GM21737 (cell line): ENCODE results near the gene KDR.

Experiments
- ATAC-seq: cut with Tn5 transposase; IDR thresholded peaks from one replicate; pipeline ENCODE4 v1.9.1; 2021; ENCODE audit warnings: mild to moderate bottlenecking, moderate library complexity; ENCODE audit not compliant: unreplicated experiment

KDR gene

DNA sequence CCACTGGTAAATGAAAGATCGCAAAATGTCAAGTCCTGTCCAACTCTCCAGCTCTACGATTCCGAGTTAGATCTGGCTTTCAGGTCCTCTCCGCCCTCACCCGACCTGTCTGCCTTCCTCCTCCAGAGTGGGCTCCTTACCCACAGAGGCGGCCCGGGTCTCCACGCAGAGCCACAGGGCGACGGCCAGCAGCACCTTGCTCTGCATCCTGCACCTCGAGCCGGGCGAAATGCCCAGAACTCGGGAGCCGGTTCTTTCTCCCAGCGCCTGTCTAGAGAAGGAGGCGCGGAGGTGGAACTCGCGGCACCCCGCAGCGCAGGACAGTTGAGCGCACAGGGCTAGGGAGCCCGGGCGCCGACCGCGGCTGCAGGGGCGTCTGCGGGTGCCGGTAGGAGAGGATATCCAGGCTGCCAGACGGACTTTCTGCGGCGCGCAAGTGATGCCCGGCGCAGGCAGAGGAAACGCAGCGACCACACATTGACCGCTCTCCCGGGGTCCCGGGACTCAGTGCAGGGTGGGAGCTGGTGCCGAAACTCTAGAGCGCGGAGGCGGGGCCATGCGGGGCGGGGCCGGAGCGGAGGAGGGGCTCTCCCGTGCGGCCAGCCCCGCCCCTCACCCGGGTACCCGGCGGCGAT lies at the start of gene KDR:
KDR (minus strand) TSS at position 509 of the 635 bp plus-strand sequence; CDS start at position 207, 302 bp downstream.
- ATAC-seq, result no peak

- ATAC-seq, result no peak
Observed at GRCh38 chr4:55173580-55173979, 48.2 kb upstream of the KDR start.

GRCh38 chr4:55172694-55173287 lies 47.4 kb upstream of the KDR start:
- no peak for ATAC-seq

- ATAC-seq, result no peak
Observed at GRCh38 chr4:55170462-55170861, 45.1 kb upstream of the KDR start.

DNA sequence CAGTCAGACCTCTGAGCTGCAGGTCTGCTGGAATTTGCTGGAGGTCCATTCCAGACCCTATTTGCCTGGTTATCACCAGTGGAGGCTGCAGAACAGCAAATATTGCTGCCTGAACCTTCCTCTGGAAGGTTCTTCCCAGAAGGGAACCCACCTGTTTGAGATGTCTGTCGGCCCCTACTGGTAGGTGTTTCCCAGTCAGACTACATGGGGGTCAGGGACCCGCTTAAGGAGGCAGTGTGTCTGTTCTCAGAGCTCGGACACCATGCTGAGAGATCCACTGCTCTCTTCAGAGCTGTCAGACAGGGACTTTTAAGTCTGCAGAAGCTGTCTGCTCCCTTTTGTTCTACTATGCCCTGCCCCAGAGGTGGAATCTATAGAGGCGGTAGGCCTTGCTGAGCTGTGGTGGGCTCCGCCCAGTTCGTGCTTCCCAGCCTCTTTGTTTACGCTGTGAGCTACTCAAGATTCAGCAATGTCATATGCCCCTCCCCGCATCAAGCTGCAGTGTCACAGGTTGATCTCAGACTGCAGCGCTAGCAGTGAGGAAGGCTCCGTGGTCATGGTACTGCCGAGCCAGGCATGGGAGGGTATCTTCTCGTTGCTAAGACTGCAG lies 44.1 kb upstream of the KDR start:
- no peak for ATAC-seq

- ATAC-seq, result no peak
Observed at GRCh38 chr4:55162396-55162795, 37.0 kb upstream of the KDR start.

GRCh38 chr4:55161739-55162138 lies 36.3 kb upstream of the KDR start:
- ATAC-seq, result no peak

DNA sequence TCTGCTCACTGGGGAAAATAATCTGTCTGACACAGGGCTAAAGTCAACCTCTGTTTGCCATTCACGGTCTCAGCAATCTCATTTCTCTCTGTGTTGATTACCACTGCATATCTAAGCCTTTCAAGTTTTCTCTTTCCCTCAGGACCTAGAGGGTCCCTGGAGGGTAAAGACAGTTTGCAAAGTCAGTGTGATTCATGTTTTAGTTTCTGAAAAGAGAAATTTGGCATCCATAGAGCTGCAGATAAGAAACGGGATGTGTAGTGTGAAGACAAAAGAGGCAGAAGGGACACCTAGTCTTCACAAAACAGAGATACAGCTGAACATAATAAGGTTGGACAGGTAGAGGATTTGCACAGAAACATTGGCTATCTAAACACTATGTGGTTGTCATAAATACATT lies 34.5 kb upstream of the KDR start:
- no peak for ATAC-seq

DNA sequence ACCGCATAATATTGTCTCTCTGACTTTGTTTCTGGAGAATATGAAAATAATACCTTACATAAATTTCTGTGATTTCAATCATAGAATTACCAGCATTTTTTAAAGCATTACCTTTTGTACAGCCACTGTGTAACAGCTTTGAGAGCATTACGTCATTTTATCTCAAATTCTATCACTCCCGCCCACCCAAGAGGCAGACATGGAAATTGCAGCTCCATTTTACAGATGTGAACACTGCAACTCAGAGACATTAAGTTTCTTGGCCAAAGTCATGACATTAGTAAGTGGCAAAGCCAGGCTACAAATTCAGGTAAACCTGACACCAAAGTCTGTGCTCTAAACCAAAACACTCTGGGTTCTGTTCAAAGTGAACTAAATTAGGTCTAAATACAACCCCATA lies 33.6 kb upstream of the KDR start:
- ATAC-seq, result no peak

DNA sequence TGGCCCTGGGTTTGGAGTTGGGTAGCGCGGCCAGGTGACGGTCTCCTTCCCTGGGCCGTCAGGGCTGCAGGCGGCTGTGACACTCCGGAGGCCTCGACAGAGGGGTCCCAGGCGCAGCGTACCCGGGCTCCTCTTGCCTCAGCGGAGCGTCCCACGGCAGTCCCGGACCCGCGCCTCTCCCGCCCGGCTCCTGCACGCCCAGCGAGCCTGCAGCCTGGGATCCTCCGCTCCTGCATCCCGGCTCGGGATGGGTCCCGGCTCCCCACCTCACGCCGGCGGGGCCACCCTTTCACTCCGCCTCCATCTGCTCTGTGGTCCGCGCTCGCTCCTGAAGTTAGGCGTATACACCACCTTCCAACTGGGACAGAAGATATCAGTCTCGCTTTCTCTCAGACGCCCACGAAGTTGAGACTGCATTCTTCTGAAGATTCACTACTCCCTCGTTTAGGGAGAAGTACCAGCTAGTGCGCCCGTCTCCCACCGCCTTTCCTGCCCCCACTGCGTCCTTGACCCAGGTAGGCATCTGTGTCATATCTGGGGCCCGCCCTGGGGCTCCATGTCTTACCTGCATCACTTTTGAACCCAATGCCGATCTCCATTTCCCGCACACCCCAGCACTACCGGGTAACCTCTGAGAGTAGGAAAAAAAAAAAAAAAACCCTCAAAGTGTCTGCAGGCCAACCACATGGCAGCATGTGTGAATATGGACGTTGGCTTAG lies 32.3 kb upstream of the KDR start:
- no peak for ATAC-seq

- no peak for ATAC-seq
Observed at GRCh38 chr4:55154933-55155332, 29.5 kb upstream of the KDR start.

- no peak for ATAC-seq
Observed at GRCh38 chr4:55154290-55154880, 29.0 kb upstream of the KDR start.

- ATAC-seq, result no peak
Observed at GRCh38 chr4:55143858-55144257, 18.5 kb upstream of the KDR start.

- ATAC-seq, result no peak
Observed at GRCh38 chr4:55138367-55138766, 13.0 kb upstream of the KDR start.

GRCh38 chr4:55136634-55137033 lies 11.2 kb upstream of the KDR start:
- no peak for ATAC-seq

DNA sequence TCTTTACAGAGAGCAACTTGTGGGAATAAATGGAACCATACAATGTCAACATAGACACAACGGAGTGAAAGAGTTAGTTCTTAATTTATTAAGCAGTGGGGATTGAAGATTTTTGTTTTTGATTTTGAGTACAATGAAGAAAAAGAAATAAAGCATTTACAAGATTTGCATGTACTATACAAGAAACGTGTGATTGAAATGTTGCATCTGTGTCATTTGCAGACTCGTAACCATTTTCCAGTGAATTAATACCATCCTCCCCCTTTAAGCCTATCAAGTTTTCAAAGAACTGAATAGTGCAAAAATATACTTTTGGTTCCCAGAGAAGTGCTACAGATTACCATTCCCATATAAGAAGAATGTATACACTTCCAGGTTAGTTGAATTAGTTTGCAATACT lies 8.6 kb upstream of the KDR start:
- ATAC-seq, result no peak

DNA sequence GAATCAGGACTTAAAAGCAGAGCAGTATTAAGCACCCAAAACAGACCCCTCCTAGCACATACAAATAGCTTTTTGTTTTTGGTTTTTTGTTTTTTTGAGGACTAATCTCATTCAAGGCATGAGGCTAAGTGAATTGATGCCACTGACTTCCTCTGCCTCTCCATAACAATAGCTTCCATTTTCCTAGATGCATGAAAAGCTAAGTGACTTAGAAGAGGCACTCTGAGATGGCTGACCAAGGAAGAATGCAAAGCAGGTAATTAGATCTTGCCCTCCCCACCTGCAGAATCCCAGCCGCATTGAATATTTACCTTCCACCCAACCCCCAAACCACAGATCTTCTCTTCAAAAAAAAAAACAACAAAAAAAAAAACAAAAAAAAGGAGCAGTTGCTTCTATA lies 7.4 kb upstream of the KDR start:
- ATAC-seq, result no peak

GRCh38 chr4:55127521-55127920 lies 2.1 kb upstream of the KDR start:
- no peak for ATAC-seq

DNA sequence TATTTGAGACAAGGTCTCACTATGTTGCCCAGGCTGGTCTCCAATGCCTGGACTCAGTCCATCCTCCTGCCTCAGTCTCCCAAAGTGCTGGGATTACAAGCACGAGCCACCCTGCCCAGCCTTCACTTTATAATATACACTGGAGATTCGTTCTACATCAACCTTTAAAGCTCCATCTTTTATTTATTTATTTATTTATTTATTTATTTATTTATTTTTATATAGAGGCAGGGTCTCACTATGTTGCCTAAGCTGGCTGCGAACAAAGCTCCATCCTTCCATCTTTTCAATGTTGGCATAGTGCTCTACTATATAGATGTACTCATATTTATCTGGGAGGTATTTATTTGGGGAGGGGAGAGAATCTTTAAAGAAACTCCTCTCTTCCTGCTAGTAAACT lies 1.7 kb upstream of the KDR start:
- ATAC-seq, result no peak

- ATAC-seq, result no peak
Observed at GRCh38 chr4:55125763-55126541, 557 bp upstream of the KDR start.
